Effector CD8-positive, alpha-beta T cell (primary cell): Measurements from ENCODE around the gene CCL18.
"Not testable (repeated sequence)": the region's sequence is repeated elsewhere in the genome, so short reads cannot be mapped to it uniquely, and the experiment has no call there.

Experiments used
- DNase-seq: peaks from one replicate; lab custom pipeline; 2025; lab: John Stamatoyannopoulos, UW

The CCL18 gene

DNA sequence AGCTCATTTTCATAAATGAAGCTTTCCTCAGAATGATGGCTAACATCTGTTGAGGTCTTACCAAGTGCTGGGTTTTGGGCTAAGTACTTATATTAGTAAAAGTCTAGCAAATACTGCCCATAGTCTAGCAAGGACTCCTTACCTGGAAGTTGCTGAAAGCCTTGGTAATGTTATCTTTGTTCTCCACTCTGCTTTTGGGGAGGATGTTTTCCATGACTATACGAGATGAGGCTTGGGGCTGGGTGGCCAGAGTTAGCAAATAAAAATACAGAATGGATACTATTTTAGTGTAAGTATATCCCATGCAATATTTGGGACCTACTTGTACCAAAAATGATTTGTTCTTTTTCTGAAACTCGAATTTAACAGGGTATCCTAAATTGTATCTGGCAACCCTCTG is 7.7 kb downstream of the CCL18 start:
- no peak for DNase-seq

DNA sequence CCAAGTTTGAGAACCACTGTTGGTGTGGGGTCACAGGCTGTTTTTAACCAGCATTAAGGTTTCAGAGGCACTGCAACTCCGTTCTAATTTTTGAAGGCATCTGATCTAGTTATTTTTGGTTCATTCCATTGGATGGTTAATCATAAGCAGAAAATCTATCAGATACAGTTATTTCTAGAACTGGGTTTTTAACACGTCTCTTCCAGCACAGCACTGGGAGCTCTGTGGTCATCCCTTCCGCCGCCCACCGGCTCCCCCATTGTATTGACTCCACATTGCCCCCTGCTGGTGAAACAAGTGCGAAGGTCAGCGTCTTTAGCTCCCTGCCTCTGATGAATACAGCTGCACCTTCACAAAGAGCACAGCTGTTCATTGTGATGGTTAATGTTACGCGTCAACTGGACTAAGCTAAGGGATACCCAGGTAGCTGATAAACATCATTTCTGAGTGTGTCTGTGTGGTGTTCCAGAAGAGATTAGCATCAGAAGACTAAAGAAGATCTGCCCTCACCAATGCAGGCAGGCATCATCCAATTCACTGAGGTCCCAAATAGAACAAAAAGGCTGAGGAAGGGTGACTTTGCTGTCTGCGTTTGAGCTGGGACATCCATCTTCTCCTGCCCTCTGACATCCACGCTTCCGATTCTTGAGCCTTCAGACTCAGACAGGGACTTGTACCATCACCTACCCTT is 8.5 kb downstream of the CCL18 start:
- DNase-seq = peak; percentile 32

DNA sequence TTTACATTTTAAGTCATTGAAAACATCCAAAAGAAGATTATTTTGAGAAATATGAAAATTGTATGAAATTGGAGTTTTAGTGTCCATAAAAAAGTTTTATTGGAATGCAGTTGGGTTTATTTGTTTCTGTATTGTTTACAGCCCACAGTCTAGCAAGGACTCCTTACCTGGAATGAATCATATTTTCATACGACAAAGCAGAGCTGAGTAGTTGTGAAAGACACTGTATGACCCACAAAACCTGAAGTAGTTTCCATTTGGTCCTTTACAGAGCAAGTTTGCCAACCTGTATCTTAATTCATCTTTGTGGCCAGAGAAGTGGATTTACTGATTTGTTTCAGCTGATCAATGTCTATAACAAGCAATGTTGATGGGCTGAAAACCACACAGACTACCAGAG is 10.3 kb downstream of the CCL18 start:
- no peak for DNase-seq

DNA sequence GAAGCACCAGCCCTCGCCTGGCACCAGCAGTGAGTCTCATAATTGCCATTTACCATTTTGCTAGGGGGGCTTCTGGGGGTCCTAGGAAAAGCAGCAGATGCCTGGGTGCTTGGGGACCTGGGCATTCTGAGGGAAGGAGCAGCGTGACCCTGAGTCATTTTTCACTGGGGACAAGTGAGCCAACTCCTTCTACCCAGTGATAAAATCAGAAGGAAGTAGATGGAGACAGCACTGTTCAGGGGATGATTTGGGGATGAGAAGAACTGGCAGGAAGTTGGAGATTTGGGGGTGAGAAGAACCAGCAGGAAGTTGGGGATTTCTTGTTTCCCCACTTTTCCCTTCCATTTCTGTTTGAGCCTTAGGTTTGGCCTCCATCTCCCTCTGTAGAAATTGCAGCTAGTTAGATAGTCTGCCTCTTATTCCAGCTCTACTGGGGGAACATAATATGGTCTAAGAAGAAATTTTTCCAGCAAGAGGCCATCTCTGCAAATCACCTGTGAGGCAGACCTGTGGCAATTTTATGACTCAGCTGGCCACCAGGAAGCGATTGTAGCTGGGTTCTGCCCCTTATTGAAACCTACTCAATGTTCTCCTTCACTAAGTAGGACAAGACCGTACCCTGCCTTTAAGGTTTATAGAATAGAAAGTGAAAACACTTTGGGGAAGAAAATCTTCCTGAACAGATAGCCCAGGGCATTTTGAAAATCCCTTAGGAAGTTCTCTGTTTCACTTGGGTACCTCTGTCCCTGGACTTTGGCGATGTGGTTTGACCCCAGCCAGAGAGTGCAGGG is 17.8 kb downstream of the CCL18 start:
- not testable (repeated sequence) for DNase-seq

DNA sequence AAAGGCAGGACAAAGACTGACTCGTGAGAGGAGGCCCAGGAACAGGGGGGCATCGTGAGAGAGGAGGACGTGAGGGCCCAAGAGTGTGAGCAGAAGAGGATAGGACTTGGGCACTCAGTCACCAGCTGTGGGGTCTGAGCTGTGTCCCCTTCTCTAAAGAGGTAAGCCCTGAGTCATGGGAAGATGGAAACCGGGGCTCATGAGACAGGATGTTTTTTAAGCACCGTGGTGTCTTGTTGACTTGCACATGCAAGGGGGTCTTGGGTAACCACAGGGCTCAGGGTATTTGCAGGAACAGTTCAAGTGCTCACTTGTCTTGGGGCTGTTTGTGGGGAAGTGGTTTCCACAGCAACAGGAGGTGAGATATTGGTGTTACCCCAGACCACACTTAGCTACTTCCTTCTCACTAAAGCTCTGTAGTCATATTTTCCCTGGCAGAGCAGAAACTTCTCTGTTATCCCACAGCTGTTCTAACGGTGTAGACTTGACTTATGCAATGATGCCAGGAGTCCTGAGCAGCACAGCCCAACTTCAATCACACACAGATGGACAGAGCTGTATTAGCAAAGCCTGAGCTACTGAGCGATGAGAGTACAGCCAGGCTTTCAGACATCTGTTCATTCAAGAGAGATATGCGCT is 18.5 kb downstream of the CCL18 start:
- not testable (repeated sequence) for DNase-seq

DNA sequence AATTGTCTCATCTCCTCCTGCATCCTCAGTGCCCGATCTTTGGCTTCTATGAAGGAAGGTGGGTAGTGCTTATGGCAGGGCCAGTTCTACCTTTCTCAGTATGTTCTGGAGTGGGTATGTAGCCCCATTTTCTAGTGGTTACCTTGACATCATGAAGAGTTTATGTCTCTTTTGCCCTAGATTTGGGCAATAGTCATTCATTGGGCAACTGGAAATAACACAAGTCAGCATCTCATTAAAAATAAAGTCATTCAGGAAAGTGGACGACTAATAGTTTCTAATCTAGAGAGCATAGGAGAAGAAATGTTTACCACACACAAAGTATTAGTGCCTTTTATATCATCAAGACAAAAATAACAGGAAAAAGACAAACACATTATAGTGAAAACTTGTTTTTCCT is 19.6 kb downstream of the CCL18 start:
- not testable (repeated sequence) for DNase-seq

DNA sequence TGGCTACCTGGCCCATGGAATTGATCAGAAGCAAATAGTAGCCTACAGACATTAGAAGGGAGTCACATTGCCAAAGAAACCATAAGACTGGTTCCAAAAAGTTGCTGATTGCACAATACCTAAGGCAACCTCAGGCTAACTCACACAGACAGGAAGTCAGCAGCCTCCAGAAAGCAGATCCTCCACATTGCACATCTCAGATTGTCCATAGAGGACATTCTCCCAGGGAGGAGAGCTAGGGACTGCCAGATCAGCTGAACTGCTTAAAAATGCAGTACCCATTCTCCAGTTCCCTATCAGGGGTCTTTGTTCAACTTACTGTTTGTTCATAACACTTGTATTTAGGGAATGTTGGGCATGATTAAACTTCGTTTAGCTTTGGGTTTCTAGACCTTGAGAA is 21.7 kb downstream of the CCL18 start:
- no peak for DNase-seq

DNA sequence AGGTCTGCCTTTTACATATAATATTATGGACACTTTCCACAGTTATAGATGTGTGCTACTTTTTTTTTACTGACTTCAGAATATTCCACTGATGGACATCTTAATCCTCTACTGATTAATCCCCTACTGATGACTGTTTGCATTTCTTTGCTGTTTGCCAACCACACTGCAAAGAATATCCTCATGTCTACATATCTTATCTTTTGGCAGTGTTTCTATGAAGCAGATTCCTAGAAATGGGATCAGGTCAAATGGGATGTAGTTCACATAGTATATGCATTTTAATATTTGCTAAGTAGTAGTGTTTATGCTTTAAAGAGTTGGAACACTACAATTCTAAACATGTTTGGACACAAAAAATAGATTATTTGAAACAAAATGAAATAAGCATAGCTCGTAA is 22.7 kb downstream of the CCL18 start:
- DNase-seq = no peak

DNA sequence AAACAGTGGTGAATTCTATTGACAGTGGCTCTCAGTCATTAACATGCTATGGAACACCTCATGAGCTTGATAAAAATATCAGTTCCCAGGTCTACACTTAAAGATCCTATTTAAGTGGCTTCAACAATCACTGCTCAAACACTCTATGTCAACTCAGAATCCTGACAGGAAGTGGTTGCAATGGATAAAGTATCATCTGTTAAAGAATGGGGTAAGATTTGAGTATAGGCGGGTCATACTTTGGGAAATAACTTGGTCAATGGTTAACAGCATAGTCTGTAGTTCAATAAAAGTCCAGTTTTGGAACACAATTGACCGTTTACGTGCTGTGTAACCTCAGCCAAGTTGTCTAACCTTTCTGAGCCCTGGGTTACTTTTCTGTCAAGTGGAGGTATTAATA is 23.4 kb downstream of the CCL18 start:
- not testable (repeated sequence) for DNase-seq

DNA sequence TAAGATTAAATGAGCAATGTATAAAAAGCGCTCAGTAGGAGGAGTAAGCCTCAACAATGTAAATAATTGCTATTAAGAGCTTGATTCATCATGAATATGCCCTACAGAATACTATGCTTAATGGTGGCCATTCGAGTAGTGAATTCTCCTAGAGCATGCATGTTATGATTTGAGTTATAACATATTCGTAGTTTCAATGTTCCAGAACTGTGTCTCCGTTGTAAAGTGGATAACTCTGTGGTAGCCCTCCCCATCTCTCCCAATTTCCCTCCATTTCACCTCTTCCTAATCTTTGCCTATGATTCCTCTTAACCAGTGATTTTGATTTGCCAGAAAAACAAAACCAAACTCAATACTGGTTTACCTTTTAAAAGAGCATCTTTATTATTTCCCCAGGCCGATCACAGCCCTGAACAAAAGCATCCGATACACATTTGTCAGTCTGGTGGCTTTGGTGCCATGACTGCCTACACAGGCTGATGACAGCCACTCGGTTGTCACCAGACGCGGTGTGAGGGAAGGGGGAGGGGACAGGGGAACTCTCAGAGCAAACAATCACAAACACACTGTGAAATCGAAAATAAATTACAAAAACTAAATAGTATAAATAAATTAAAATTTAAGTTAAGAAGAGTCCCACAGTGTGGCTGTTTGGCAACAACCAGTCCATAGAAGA is 24.0 kb downstream of the CCL18 start:
- DNase-seq = not testable (repeated sequence)

DNA sequence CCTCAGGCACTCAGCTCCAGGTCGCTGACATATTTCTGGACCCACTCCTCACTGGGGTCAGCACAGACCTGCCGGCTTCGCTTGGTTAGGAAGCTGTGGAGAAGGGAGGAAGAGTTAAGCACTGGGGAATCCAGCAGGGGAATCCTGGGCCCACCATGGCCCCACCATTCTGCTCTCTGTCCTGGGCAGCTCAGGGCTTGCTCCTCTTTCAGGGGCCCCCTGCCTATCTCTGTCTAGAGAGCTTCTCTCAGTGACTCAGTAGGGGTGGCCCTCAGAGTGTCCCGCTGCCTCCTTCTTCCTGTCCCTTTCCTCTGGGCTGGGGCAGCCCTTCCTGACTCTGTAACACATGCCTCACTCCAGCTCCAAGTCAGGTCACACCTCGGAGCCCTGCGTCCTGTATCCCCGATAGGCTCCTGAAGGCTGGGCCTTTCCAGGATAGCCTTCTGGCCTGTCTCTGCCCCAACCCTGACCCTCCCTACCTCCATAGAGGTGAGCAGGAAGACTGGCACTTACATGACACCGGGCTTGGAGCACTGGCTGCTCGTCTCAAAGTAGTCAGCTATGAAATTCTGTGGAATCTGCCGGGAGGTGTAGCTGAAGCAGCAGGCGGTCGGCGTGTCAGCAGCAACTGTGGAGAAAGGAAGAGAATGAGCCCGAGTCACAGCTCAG is 24.7 kb downstream of the CCL18 start:
- no peak for DNase-seq

DNA sequence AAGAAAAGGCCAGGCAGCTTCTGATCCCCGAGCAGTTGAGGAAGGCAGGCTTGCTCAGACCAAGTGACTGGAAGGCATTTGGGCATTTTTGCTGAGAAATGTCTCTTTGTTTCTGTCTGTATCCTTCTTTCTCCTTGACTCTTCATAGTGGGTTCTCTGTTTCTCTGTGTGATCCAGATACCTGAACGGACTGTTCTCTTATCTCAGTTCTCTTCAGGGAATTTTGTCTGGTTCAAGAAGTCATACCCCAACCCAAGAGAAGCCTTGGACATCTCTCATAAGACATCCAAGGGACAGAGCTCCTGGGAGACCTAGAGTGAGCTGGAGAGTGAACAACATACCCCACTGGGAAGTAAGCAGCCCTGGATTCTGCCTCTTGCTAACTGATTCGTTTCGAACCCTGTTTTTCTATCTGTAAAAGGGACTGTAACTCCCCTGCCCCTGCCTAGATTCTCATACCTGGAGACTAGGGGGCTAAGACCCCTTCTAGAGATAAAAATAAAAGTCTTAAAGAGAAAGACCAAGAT is 25.3 kb downstream of the CCL18 start:
- DNase-seq = no peak

DNA sequence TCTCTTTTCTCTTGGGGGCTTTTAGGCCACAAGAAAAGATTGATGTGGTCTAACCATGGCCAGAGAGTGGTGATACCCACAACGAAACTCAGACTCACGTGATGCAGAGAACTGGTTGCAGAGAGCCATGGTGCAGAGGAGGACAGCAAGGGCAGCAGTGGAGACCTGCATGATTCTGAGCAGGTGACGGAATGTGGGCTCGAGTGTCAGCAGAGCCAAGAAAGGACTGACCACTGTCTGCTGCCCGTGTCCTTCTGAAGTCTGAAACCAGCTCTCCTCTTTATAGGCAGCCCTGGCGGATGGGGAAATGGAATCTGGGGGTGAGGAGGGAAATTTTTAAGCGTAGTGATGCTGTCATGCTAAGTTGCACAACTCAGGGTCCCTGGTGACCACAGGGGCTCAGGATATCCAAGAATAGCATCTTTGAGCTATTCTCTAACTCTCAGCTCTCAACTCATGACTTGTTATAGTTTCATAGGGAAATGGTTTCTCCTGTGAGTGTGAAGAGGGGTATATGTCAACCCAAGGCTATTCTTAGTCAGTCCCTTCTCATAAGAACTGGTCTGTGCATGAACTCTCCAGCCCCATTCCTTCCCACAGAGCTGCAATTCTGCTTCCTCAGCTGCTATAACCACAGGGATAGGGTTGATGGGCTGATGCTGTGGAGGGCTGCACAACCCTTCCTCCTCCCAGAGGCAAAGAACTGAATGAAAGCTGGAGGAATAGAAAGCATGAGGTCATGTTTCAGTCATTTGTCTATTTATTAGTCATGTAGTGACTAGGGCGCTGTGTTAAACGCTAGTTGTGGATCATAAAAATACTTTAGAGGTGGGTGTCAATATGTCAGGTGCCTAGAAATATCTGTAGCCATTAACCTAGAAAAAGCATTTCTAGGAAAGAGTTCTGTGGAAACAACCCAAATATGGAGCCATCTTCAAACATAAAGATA is 26.1 kb downstream of the CCL18 start, which contains the start of gene CCL3:
TSS of gene CCL3 (minus strand) at position 256 of the 949 bp plus-strand sequence. CDS start at position 171, 85 bp downstream.
- no peak for DNase-seq

DNA sequence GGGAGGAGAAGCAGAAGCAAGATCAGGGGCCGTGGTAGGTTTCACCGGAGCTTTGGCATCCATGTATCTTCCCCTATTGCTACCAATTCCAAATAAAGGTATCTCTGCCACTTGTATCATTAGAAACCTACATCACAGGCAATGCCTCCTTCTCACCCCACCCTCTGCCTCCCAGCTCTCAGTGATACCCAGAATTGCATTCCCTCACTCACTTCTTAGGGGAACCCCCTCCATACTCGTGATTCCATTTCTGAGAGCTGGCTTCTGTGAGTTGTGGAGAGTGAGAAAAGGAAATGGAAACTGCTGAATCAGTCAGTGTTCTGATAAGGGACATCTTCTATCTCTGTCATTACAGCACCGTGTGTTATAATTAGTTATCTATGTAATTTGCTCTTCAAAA is 28.2 kb downstream of the CCL18 start:
- DNase-seq = no peak

DNA sequence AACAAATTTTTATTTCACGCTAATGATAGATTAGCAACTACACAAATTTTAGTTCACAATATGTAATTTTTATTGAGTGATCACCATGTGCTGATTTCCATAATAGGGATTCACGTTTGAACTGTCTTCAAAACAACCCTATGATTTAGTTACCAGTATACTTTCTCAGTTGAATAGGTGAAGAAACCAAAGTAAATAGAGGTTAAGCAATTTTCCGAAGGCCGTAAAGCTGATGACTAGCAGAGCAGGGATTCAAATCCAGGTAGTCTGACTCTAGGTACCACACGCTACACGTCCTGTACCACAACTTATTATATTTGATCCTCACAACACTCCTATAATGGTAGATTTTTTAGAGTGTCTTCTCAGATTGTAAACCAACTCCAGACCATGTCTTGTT is 28.6 kb downstream of the CCL18 start:
- not testable (repeated sequence) for DNase-seq

DNA sequence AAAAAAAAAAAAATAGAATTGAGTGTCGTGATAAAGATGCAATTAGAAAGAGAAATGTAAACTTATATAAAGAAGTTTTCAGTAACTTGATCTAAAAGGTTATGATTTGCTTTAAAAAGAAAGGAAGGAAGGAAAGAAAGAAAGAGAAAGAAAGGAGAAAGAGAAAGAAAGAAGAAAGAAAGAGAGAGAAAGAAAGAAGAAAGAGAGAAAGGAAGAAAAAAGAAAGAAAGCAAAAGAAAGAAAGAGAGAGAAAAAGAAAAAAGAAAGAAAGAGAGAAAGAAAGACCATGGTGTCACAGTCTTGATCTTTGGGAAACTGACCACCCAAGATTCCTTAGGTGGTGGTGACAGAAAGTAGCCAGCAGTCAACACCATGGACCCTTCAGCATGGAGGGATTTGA is 30.2 kb downstream of the CCL18 start:
- DNase-seq = no peak

DNA sequence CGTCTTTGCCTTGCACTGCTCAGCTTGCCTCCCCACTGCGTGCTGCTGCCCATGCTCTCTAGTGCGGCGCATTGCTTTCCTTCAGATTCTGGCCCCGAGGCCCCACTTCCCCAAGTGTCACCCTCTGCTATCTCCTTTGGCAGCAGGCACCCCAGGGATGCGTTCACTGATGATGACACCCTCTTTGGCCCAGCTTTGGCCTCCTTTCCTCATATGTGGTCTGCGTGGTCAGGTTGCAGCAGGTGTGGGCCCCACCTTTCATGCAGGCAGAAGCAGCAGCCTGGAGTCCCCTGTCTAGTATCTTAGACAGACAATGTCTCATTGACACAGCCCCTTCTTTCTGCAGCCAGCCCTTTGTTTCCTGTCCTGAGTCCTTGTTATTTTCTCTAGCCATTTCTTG is 30.7 kb downstream of the CCL18 start:
- DNase-seq = no peak

DNA sequence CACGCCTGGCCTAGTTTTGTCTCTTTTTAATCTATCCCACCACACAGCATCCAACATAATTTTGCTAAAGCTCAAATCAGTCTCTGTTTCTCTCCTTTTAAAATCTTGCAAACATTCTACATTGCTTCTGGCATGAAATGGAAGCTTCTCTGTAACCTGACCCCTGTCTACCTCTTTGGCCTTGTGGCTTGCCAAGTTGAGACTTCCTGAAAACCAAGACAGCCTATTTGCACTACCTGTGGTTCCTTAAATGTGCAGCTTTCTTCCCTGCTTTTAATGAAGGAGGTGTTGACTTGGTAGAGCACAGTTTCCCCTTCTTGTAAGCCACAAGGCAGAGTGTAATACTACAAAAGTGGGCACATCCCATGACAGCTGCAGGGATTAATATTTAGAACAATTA is 31.9 kb downstream of the CCL18 start:
- DNase-seq = no peak

DNA sequence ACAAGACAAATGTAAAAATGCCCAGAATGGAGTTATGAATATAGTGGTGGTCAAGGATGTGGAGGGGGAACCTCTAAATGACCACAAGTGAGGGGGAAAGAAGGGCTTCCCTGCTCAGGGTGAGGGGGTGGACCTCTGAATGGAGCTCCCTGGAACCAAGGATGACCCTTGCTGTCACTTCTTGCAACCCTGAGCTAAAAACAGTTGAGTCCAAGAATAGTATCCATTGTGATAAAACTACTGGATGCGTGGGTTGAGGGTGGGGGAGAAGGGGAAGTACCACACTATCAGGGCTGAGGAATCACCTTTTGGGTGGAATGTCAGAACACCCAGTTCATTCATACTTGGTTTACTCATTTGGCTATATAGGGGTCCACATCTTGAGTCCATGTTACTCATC is 34.9 kb downstream of the CCL18 start:
- not testable (repeated sequence) for DNase-seq

DNA sequence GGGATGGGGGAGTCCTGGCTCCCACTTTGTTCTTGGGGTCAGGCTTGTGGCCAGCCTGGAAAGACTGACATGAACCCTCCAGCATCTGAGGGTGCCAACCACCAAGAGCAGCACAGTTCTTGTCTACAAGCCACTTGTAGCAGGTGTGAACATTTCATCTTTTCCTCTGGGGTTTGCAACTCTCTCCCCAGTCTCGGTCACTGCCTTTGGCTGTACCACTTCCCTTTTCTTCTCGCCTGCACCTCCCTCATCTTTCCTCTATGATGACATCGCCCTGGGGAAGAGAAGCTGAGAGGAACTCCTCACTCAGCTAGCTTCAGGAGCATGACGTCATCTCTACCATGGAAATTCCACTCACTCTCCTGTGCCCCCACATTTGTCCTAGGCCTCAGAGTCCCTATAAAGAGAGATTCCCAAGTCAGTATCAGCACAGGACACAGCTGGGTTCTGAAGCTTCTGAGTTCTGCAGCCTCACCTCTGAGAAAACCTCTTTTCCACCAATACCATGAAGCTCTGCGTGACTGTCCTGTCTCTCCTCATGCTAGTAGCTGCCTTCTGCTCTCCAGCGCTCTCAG is 39.4 kb downstream of the CCL18 start, which contains the start of gene CCL4:
TSS of gene CCL4 (plus strand) at position 427 of the 575 bp plus-strand sequence. CDS start at position 506, 79 bp downstream.
- not testable (repeated sequence) for DNase-seq
